GM10266 (cell line): ENCODE data around the gene DOCK10.

Experiments used
- DNase-seq: peaks from one replicate; pipeline ENCODE4 v3.0.0; 2012; ENCODE audit errors: extremely low spot score
- CTCF ChIP-seq: IDR thresholded peaks from 2 replicates; pipeline ENCODE4 v1.5.1; 2012; ENCODE audit warnings: mild to moderate bottlenecking, low read depth; ENCODE audit not compliant: control insufficient read depth, insufficient read depth; ENCODE audit errors: missing control alignments

Gene DOCK10

GRCh38 chr2:225025917-225026571 is 16.2 kb downstream of the DOCK10 start:
- no peak for DNase-seq
- no peak for TF ChIP-seq CTCF

GRCh38 chr2:225022188-225022587 is 20.1 kb downstream of the DOCK10 start:
- TF ChIP-seq CTCF = no peak
- no peak for DNase-seq

- no peak for TF ChIP-seq CTCF
These were observed 22.0 kb downstream of the DOCK10 start for GRCh38 chr2:225020168-225020849.

DNA sequence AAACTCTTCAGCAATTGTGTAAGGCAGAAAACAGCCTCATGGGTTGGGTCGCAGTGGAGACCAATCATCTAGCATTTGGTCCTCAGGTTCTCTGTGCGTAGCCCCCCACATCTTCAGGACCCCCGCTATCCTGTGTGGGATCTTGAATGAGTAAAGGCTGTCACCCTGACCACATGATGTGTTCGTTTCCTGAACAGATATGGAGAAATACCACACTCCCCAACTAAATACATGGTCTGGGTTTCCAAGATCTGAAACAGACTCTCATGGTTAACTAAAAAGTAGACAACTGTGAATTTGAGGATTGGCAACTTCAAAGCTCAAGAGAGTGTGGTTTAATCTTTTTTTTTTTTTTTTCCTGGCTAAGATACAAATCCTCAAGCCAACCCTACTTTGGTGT is 23.2 kb downstream of the DOCK10 start:
- TF ChIP-seq CTCF = no peak

More at GRCh38 chr2:225020168-225020849, 22.0 kb downstream of the DOCK10 start:
- no peak for DNase-seq

GRCh38 chr2:225017713-225018112 is 24.6 kb downstream of the DOCK10 start:
- TF ChIP-seq CTCF = no peak
- no peak for DNase-seq

More for the DNA sequence above, 23.2 kb downstream of the DOCK10 start:
- DNase-seq = no peak

GRCh38 chr2:225017098-225017685 is 25.1 kb downstream of the DOCK10 start:
- DNase-seq = no peak
- TF ChIP-seq CTCF = no peak
